Measurements from ENCODE around the gene FUS. TPM values are rescaled to one million over a fixed set of nuclear protein-coding genes. Genes with fewer than 3 reads are reported as not detected.

The FUS gene
- total RNA-seq, 4 donors from 2014 or later, result 52.5 to 121 (median 58.9) TPM

Other genes starting within 250 kb of the FUS start
- gene ORAI3, start 231.1 kb upstream of the FUS start, total RNA-seq, result 10 to 100 TPM; 25.7 to 41.0 (median 32.7) TPM
- 10 to 100 TPM; 12.5 to 14.7 (median 13.7) TPM for gene SETD1A, start 222.4 kb upstream of the FUS start, total RNA-seq
- 10 to 100 TPM; 13.2 to 20.8 (median 16.0) TPM for gene HSD3B7, start 194.9 kb upstream of the FUS start, total RNA-seq
- gene STX1B, start 169.5 kb upstream of the FUS start, total RNA-seq, result 1 to 10 TPM in 2 of 4 donors, under 1 TPM in 2; 0.55 to 3.5 (median 2.0) TPM
- 100 to 1,000 TPM in 1 of 4 donors, 10 to 100 TPM in 3; 32.5 to 118 (median 47.8) TPM for gene STX4, start 146.6 kb upstream of the FUS start, total RNA-seq
- gene ZNF668, start 105.9 kb upstream of the FUS start, total RNA-seq, result 10 to 100 TPM in 3 of 4 donors, 1 to 10 TPM in 1; 9.0 to 15.9 (median 12.6) TPM
- gene ZNF646, start 105.7 kb upstream of the FUS start, total RNA-seq, result 10 to 100 TPM; 19.2 to 31.7 (median 26.8) TPM
- gene PRSS53, start 91.2 kb upstream of the FUS start, total RNA-seq, result 1 to 10 TPM; 2.0 to 10.0 (median 5.1) TPM
- gene VKORC1, start 85.3 kb upstream of the FUS start, total RNA-seq, result 10 to 100 TPM; 53.8 to 79.3 (median 68.0) TPM
- 10 to 100 TPM; 51.0 to 63.2 (median 58.2) TPM for gene BCKDK, start 71.8 kb upstream of the FUS start, total RNA-seq
- 100 to 1,000 TPM in 1 of 4 donors, 10 to 100 TPM in 3; 62.3 to 100 (median 69.8) TPM for gene KAT8, start 62.5 kb upstream of the FUS start, total RNA-seq
- 100 to 1,000 TPM in 3 of 4 donors, 10 to 100 TPM in 1; 46.3 to 168 (median 140) TPM for gene PRSS8, start 44.4 kb upstream of the FUS start, total RNA-seq
- 10 to 100 TPM in 2 of 4 donors, 1 to 10 TPM in 2; 2.2 to 17.8 (median 8.4) TPM for gene PRSS36, start 30.1 kb upstream of the FUS start, total RNA-seq
- 100 to 1,000 TPM in 3 of 4 donors, 10 to 100 TPM in 1; 43.8 to 162 (median 121) TPM for gene PYCARD, start 22.6 kb downstream of the FUS start, total RNA-seq
- gene TRIM72, start 34.0 kb downstream of the FUS start, total RNA-seq, result under 1 TPM in 2 of 4 donors, not detected in 2; 0.15 to 0.17 TPM
- gene PYDC1, start 37.0 kb downstream of the FUS start, total RNA-seq, result 10 to 100 TPM in 2 of 4 donors, 1 to 10 TPM in 1, not detected in 1; 4.2 to 17.7 (median 13.8) TPM
- 10 to 100 TPM in 1 of 4 donors, 1 to 10 TPM in 2, under 1 TPM in 1; 0.98 to 14.4 (median 3.8) TPM for gene ITGAM, start 79.8 kb downstream of the FUS start, total RNA-seq
- 1 to 10 TPM in 3 of 4 donors, not detected in 1; 1.1 to 2.0 (median 1.2) TPM for gene ITGAX, start 175.0 kb downstream of the FUS start, total RNA-seq
- not detected for gene ITGAD, start 213.2 kb downstream of the FUS start, total RNA-seq
- not detected for gene COX6A2, start 248.2 kb downstream of the FUS start, total RNA-seq

All from suprapubic skin (tissue), 4 donors.